Measurements from ENCODE around the gene PAFAH2. TPM values are rescaled to one million over a fixed set of nuclear protein-coding genes. Genes with fewer than 3 reads are reported as not detected.

Gene PAFAH2
- total RNA-seq, 2 experiments from 2014 or later = 7.4 to 8.0 TPM

DNA sequence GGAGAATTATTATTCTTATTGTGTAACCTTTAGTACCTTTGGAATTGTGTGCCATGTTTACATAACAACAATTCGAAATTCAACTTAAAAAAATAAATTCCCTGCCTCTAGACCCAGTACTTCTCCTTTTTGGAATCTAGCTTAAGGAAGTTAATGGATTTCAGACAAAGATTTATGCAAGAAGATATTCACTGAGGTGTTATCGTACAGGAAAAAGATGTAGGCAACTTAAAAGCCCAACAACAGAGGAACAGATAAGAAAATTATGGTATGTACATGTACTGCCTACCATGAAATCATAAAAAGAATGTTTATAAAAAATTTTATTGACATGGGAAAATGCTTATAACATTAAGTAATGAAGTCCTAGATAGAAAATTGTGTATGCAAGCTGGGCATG lies 73.4 kb downstream of the PAFAH2 start:
- no peaks in the 10 kb centered on the region for H3K9me3 Mint-ChIP-seq
- ATAC-seq (no peak), DNase-seq (no peak)
- no peaks in the 10 kb centered on the region for H3K36me3 Mint-ChIP-seq (ENCODE audit: low read depth)
- intact Hi-C loops (cut with micrococcal nuclease) = no loop called here
- CTCF ChIA-PET = interaction anchor here (1.8 to 2.2 kb wide), 2 partner anchors 20 to 73 kb away, joined by 5 read pairs; partner anchors contain the start of gene PAFAH2
- peaks cover 22% of the 10 kb centered on the region for H3K4me1 Mint-ChIP-seq (ENCODE audit: low read depth)
- POLR2A ChIA-PET = interaction anchor here (0.9 kb wide), 1 partner anchor 19 kb away, joined by 5 read pairs; the partner anchor contains the start of gene STMN1
- H3K27me3 Mint-ChIP-seq = peaks cover 6% of the 10 kb centered on the region
- TF ChIP-seq, protein P1, sequence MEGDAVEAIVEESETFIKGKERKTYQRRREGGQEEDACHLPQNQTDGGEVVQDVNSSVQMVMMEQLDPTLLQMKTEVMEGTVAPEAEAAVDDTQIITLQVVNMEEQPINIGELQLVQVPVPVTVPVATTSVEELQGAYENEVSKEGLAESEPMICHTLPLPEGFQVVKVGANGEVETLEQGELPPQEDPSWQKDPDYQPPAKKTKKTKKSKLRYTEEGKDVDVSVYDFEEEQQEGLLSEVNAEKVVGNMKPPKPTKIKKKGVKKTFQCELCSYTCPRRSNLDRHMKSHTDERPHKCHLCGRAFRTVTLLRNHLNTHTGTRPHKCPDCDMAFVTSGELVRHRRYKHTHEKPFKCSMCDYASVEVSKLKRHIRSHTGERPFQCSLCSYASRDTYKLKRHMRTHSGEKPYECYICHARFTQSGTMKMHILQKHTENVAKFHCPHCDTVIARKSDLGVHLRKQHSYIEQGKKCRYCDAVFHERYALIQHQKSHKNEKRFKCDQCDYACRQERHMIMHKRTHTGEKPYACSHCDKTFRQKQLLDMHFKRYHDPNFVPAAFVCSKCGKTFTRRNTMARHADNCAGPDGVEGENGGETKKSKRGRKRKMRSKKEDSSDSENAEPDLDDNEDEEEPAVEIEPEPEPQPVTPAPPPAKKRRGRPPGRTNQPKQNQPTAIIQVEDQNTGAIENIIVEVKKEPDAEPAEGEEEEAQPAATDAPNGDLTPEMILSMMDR (IDR thresholded peaks at IDR 0.05) = no peak
- H3K4me3 Mint-ChIP-seq = no peak overlapping the region
- H3K27ac Mint-ChIP-seq = no peak overlapping the region

DNA sequence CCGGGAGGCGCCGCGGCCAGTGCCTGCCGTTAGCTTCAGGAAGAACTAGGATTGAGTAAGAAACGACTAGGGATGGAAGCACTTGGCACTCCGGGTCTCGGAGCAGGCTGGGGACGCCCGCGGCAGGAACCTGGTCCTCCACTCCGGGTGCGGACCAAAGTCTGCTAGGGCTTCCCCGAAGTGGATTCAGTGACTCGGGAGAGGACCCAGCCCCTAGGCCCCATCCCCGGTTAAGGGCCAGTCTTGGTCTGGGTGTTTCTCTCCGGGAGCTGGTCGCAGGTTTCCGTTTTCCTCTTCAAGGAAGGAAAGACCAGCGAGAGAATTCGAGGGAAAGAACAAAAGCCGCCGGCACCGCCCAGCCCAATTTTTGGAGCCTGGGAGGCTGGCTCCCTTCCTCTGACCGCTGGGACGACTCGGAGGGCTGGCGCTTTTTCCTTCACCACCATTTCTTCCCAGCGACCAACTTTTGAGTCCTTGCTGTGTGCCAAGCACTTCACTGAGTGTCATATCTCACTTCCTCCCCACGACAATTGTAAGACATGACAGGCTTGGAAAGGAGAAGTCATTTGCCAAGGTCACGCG lies 74.8 kb downstream of the PAFAH2 start:
- Mint-ChIP-seq H3K4me3 (peak overlapping the region; percentile 68), H3K9me3 (no peaks in the 10 kb centered on the region), H3K36me3 (ENCODE audit: low read depth) (no peaks in the 10 kb centered on the region), H3K27ac (no peak overlapping the region), H3K27me3 (peaks cover 6% of the 10 kb centered on the region), H3K4me1 (ENCODE audit: low read depth) (peaks cover 24% of the 10 kb centered on the region)
- DNase-seq (peak; percentile 29), ATAC-seq (peak; percentile 26)
- intact Hi-C loops (cut with micrococcal nuclease) = no loop called here
- TF ChIP-seq, protein P1 (IDR thresholded peaks at IDR 0.05) = no peak
- CTCF ChIA-PET = interaction anchor here (1.2 to 3.7 kb wide), 3 partner anchors 18 to 74 kb away, joined by 4 to 18 read pairs (median 8); partner anchors contain the start of gene PAFAH2
- POLR2A ChIA-PET = interaction anchor here (0.8 to 4.1 kb wide), 8 partner anchors 11 to 160 kb away, joined by 3 to 32 read pairs (median 4); partner anchors contain the start of genes PAQR7 and STMN1

DNA sequence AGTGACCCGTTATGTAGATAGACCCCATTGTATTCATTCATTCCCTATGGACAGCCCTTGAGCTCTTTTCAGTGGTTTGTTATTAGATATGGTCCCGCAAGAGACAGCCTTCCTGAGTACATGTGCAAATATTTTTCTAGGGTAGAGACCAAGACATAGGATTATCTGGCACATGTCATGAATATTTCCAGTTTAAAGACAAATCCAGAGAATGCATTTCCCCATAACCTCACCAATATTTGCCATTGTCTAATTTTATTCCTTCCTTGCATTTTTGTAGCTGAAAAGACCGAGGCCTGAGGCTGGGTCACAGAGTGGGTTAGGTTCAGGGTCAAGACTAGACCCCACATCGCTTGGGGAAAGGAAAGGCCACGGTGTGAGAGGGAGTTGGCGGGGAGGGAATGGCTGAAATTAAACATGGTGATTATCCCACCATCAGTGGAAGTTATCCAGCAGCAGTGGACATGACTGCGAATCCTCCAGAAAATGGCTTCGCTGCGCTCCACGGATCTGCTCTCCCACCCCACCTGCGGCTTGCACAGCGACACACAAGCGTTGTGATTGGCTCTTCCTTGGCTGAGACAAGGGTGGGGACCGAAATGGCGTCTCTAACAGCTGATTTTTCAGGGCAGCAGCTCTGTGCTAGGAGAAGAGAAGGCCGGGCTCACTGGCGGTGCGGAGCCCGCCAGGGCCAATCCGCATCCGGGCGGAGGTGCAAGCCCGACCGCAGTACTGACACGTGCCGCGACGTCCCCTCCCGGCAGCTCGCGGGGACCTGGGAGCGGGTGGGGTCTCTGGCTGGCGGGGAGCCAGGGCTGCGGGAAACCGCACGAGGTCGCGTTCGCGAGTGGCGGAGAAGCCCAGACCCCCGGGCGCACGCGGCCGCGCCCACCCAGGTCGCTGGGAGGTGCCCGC lies 75.5 kb downstream of the PAFAH2 start:
- ATAC-seq (peak; percentile 83), DNase-seq (peak; percentile 66)
- peaks cover 6% of the 10 kb centered on the region for H3K27me3 Mint-ChIP-seq
- H3K9me3 Mint-ChIP-seq = no peaks in the 10 kb centered on the region
- CTCF ChIA-PET = interaction anchor here (0.8 to 3.7 kb wide), 6 partner anchors 17 to 75 kb away, joined by 3 to 18 read pairs (median 4); partner anchors contain the start of gene PAFAH2
- no peaks in the 10 kb centered on the region for H3K36me3 Mint-ChIP-seq (ENCODE audit: low read depth)
- H3K4me1 Mint-ChIP-seq (ENCODE audit: low read depth) = peaks cover 29% of the 10 kb centered on the region
- TF ChIP-seq, protein P1 (IDR thresholded peaks at IDR 0.05) = no peak
- peak overlapping the region; percentile 67 for H3K27ac Mint-ChIP-seq
- intact Hi-C loops (cut with micrococcal nuclease) = no loop called here
- POLR2A ChIA-PET = interaction anchor here (0.8 to 4.1 kb wide), 12 partner anchors 10 to 373 kb away, joined by 3 to 32 read pairs (median 4); partner anchors contain the start of genes MTFR1L, PAQR7 and STMN1
- peak overlapping the region; percentile 68 for H3K4me3 Mint-ChIP-seq

DNA sequence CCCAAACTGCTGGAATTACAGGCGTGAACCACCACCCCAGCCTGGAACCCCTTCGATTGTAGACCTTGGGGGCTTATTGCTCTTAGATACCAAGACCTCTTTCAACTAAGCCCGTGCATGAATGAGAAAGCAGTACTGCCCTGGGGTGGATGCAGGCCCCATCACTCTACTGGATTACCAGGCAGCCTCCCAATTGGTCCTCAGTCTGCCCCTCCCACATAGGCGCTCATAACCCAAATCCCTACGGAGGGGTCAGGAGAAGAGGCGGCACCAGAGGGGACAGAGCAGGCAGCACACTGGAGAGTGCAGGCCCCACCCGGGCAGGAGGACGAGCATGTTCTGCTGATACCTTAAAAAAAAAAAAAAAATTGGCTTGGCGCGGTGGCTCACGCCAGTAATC lies 79.2 kb downstream of the PAFAH2 start:
- intact Hi-C loops (cut with micrococcal nuclease) = no loop called here
- no peaks in the 10 kb centered on the region for H3K36me3 Mint-ChIP-seq (ENCODE audit: low read depth)

More for the DNA sequence above, 79.2 kb downstream of the PAFAH2 start:
- Mint-ChIP-seq H3K27ac (no peak overlapping the region), H3K4me1 (ENCODE audit: low read depth) (peaks cover 19% of the 10 kb centered on the region), H3K4me3 (no peak overlapping the region), H3K27me3 (peaks cover under 1% of the 10 kb centered on the region), H3K9me3 (no peaks in the 10 kb centered on the region)
- POLR2A ChIA-PET = no interaction called here
- CTCF ChIA-PET = interaction anchor here (1.4 kb wide), 1 partner anchor 79 kb away, joined by 7 read pairs; the partner anchor contains the start of gene PAFAH2
- ATAC-seq (no peak), DNase-seq (no peak)
- TF ChIP-seq, protein P1 (IDR thresholded peaks at IDR 0.05) = no peak
